GM12878 (cell line): ENCODE results near the gene CHL1. TPM values are rescaled to one million over a fixed set of nuclear protein-coding genes. Genes with fewer than 3 reads are reported as not detected.

ENCODE experiments used
- BCL3 ChIP-seq: IDR thresholded peaks from 2 replicates; pipeline ENCODE4 v1.6.1; 2011; ENCODE audit warnings: borderline replicate concordance, low read depth, mild to moderate bottlenecking, moderate library complexity, low read length; ENCODE audit not compliant: insufficient read depth, poor library complexity, severe bottlenecking
- CEBPB ChIP-seq, 2 experiments: fragments of 150-350 bp in 1 of 2; IDR thresholded peaks; 2 replicates each; pipeline ENCODE4 v1.6.1; 2012 to 2014; ENCODE audit warnings: low read depth in 2 of 2, low read length in 2 of 2, borderline replicate concordance in 1 of 2, inconsistent platforms in 1 of 2
- EZH2 ChIP-seq: IDR thresholded peaks from 2 replicates; pipeline ENCODE4 v1.6.1; 2012; ENCODE audit warnings: low read depth, mild to moderate bottlenecking, control low read depth, inconsistent platforms, low read length, borderline replicate concordance; ENCODE audit not compliant: control insufficient read depth
- MTA2 ChIP-seq: fragments of 450-650 bp; IDR thresholded peaks from 2 replicates; pipeline ENCODE4 v1.6.1; 2016; ENCODE audit warnings: low read depth, mild to moderate bottlenecking, moderate library complexity
- MTA3 ChIP-seq: IDR thresholded peaks from 2 replicates; pipeline ENCODE4 v1.6.1; 2012; ENCODE audit warnings: low read length, inconsistent platforms, borderline replicate concordance
- NFXL1 ChIP-seq: fragments of 450-650 bp; IDR thresholded peaks from 2 replicates; pipeline ENCODE4 v1.6.1; 2017; ENCODE audit warnings: antibody characterized with exemption, mild to moderate bottlenecking, borderline replicate concordance
- NRF1 ChIP-seq: conservative IDR thresholded peaks from 2 replicates; pipeline ENCODE4 v1.6.1; 2011; ENCODE audit warnings: mild to moderate bottlenecking, low read depth, low read length, improper control_type of control experiment
- RB1 ChIP-seq: fragments of 450-650 bp; formaldehyde crosslinking; IDR thresholded peaks from 2 replicates; pipeline ENCODE4 v1.6.1; 2017; ENCODE audit warnings: mild to moderate bottlenecking, borderline replicate concordance
- RUNX3 ChIP-seq: IDR thresholded peaks from 2 replicates; pipeline ENCODE4 v1.6.1; 2012; ENCODE audit warnings: low read length, inconsistent platforms
- STAT3 ChIP-seq: IDR thresholded peaks from 2 replicates; pipeline ENCODE4 v1.6.1; 2011; ENCODE audit warnings: low read depth, low read length, improper control_type of control experiment
- TBL1XR1 ChIP-seq: IDR thresholded peaks from 2 replicates; pipeline ENCODE4 v1.6.1; 2012; ENCODE audit warnings: low read depth, low read length, improper control_type of control experiment
- TCF12 ChIP-seq: IDR thresholded peaks from 2 replicates; pipeline ENCODE4 v1.6.1; 2011; ENCODE audit warnings: low read depth, mild to moderate bottlenecking, low read length
- TCF7 ChIP-seq: IDR thresholded peaks from 2 replicates; pipeline ENCODE4 v1.6.1; 2014; ENCODE audit warnings: antibody characterized with exemption, borderline replicate concordance
- YY1 ChIP-seq: IDR thresholded peaks from 2 replicates; pipeline ENCODE4 v1.6.1; 2011; ENCODE audit warnings: low read depth, mild to moderate bottlenecking, low read length
- ZBED1 ChIP-seq: IDR thresholded peaks from 2 replicates; pipeline ENCODE4 v1.6.1; 2016; ENCODE audit warnings: borderline replicate concordance
- ZNF274 ChIP-seq: IDR thresholded peaks from one replicate; pipeline ENCODE4 v1.8.0; 2011; ENCODE audit not compliant: insufficient read length, insufficient read depth
- polyA plus RNA-seq, 11 experiments: library from polyadenylated mRNA; depleted of rRNA in 4 of 11; unstranded in 6 of 11; stranded (reverse) in 5 of 11; fragments of >200 nt; fragmentation: Nextera tagmentation in 4 of 11; fragmentation: Illumina TruSeq in 1 of 11; extraction: Ambion mirVana in 4 of 11; extraction: Trizol in 1 of 11; gene quantifications; 1 replicate in 1 of 11; 2 replicates in 10 of 11; pipeline versions ENCODE4 v1.2.1 to v1.2.3, GENCODE V29; 2011 to 2016; ENCODE audit warnings: inconsistent platforms in 2 of 11, missing spikeins in 2 of 11, low read depth in 1 of 11
- total RNA-seq, 4 experiments: library from RNA; depleted of rRNA in 3 of 4; stranded (reverse); fragments of >200 nt in 3 of 4; fragmentation: Illumina TruSeq in 1 of 4; extraction: Trizol in 1 of 4; gene quantifications; 2 replicates each; pipeline versions ENCODE4 v1.2.1 to v1.2.3, GENCODE V29; 2013 to 2021
- TF ChIP-seq, protein P1 (sequence below): IDR thresholded peaks from 2 replicates; pipeline ENCODE4 v1.6.1; 2011; ENCODE audit warnings: borderline replicate concordance, low read depth, mild to moderate bottlenecking, moderate library complexity, mixed read lengths, low read length; ENCODE audit not compliant: insufficient read depth; ENCODE audit errors: extremely low read length
- TF ChIP-seq, protein P2 (sequence below): fragments of 450-650 bp; IDR thresholded peaks from 2 replicates; pipeline ENCODE4 v1.6.1; 2017; ENCODE audit warnings: mild to moderate bottlenecking
- TF ChIP-seq, protein P3 (sequence below): IDR thresholded peaks from 2 replicates; pipeline ENCODE4 v1.6.1; 2012; ENCODE audit warnings: low read length, inconsistent platforms
- TF ChIP-seq, protein P4 (sequence below): fragments of 450-650 bp; formaldehyde crosslinking; IDR thresholded peaks from 2 replicates; pipeline ENCODE4 v1.5.0; 2022; ENCODE audit warnings: mild to moderate bottlenecking, missing genetic modification characterization

Gene CHL1
- total and polyA plus RNA-seq, 10 of the 15 experiments (the other 5 are each of a cell fraction or from before 2014, with no cell fraction given): 0.71 to 30.4 (median 1.8) TPM

DNA sequence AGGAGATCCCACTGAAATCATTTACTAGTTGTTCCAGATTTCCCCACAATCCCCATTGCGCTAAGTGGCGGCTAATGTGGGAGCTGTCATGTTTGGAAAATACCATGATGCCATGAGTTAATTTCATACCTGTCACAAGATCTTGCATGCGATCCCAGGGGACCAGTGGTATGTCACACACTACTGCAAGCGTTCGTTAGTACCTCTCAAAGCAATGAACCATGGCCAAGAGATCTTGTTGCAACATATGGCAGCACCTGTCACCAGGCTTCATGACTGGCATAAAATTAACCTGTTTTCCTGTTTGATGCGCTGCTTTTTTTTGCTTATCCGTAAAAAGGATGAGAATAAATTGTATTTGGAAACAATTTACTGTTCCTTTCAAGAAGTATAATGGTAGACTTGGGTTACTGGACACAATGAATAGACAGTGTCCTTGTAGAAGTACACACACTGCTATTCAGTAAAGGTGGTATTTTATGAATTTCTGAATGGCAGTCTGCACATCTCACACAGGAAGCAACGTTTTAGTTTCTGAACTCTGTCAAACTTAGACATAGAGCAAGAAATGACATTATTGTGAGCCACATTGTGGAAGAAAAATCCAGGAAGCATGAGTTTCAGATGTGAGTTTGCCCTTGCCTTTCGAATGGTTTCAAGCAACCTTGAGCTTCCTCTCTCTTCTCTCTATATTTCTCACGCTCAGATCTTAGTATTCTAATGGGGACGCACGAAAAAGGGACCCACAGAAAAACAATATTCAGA is 81.9 kb downstream of the CHL1 start (continued):
- TF ChIP-seq BCL3: no peak
- 0 out of 4 replicates have a peak, but pooled peaks of 1 of the 2 experiments have one; percentile 61 for TF ChIP-seq CEBPB (IDR thresholded peaks at IDR 0.05; ENCODE audit: borderline replicate concordance in 1 of 2, low read depth in 2 of 2, low read length in 2 of 2)
- TF ChIP-seq RUNX3: peak; percentile 34; the same call in 1 of the 2 replicates
- TF ChIP-seq STAT3: no peak
- TF ChIP-seq ZNF274: no peak
- TF ChIP-seq MTA3: no peak
- TF ChIP-seq, protein P1, sequence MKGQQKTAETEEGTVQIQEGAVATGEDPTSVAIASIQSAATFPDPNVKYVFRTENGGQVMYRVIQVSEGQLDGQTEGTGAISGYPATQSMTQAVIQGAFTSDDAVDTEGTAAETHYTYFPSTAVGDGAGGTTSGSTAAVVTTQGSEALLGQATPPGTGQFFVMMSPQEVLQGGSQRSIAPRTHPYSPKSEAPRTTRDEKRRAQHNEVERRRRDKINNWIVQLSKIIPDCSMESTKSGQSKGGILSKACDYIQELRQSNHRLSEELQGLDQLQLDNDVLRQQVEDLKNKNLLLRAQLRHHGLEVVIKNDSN: no peak
- no peak for TF ChIP-seq NFXL1
- no peak for TF ChIP-seq TCF7
- TF ChIP-seq ZBED1: no peak
- peak; percentile 91; the same call in 1 of the 2 replicates for TF ChIP-seq TCF12
- TF ChIP-seq TBL1XR1: 0 out of 2 replicates have a peak, but pooled peaks have one; percentile 22
- TF ChIP-seq RB1: peak; percentile 51; the same call in 1 of the 2 replicates
- no peak for TF ChIP-seq EZH2
- TF ChIP-seq, protein P2, sequence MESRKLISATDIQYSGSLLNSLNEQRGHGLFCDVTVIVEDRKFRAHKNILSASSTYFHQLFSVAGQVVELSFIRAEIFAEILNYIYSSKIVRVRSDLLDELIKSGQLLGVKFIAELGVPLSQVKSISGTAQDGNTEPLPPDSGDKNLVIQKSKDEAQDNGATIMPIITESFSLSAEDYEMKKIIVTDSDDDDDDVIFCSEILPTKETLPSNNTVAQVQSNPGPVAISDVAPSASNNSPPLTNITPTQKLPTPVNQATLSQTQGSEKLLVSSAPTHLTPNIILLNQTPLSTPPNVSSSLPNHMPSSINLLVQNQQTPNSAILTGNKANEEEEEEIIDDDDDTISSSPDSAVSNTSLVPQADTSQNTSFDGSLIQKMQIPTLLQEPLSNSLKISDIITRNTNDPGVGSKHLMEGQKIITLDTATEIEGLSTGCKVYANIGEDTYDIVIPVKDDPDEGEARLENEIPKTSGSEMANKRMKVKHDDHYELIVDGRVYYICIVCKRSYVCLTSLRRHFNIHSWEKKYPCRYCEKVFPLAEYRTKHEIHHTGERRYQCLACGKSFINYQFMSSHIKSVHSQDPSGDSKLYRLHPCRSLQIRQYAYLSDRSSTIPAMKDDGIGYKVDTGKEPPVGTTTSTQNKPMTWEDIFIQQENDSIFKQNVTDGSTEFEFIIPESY: no peak
- peak; percentile 95 for TF ChIP-seq MTA2
- TF ChIP-seq NRF1: no peak
- TF ChIP-seq, protein P3, sequence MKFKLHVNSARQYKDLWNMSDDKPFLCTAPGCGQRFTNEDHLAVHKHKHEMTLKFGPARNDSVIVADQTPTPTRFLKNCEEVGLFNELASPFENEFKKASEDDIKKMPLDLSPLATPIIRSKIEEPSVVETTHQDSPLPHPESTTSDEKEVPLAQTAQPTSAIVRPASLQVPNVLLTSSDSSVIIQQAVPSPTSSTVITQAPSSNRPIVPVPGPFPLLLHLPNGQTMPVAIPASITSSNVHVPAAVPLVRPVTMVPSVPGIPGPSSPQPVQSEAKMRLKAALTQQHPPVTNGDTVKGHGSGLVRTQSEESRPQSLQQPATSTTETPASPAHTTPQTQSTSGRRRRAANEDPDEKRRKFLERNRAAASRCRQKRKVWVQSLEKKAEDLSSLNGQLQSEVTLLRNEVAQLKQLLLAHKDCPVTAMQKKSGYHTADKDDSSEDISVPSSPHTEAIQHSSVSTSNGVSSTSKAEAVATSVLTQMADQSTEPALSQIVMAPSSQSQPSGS: no peak; the same call in 1 of the 2 replicates
- TF ChIP-seq, protein P4, sequence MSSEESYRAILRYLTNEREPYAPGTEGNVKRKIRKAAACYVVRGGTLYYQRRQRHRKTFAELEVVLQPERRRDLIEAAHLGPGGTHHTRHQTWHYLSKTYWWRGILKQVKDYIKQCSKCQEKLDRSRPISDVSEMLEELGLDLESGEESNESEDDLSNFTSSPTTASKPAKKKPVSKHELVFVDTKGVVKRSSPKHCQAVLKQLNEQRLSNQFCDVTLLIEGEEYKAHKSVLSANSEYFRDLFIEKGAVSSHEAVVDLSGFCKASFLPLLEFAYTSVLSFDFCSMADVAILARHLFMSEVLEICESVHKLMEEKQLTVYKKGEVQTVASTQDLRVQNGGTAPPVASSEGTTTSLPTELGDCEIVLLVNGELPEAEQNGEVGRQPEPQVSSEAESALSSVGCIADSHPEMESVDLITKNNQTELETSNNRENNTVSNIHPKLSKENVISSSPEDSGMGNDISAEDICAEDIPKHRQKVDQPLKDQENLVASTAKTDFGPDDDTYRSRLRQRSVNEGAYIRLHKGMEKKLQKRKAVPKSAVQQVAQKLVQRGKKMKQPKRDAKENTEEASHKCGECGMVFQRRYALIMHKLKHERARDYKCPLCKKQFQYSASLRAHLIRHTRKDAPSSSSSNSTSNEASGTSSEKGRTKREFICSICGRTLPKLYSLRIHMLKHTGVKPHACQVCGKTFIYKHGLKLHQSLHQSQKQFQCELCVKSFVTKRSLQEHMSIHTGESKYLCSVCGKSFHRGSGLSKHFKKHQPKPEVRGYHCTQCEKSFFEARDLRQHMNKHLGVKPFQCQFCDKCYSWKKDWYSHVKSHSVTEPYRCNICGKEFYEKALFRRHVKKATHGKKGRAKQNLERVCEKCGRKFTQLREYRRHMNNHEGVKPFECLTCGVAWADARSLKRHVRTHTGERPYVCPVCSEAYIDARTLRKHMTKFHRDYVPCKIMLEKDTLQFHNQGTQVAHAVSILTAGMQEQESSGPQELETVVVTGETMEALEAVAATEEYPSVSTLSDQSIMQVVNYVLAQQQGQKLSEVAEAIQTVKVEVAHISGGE: no peak
- no peak for TF ChIP-seq YY1
